Measurements from ENCODE around the gene ELP2. TPM values are rescaled to one million over a fixed set of nuclear protein-coding genes. Genes with fewer than 3 reads are reported as not detected.

ELP2 gene
- total and polyA plus RNA-seq, 2 of the 8 experiments (the other 6 are each of a cell fraction or from before 2014, with no cell fraction given): 55.8 to 165 TPM

DNA sequence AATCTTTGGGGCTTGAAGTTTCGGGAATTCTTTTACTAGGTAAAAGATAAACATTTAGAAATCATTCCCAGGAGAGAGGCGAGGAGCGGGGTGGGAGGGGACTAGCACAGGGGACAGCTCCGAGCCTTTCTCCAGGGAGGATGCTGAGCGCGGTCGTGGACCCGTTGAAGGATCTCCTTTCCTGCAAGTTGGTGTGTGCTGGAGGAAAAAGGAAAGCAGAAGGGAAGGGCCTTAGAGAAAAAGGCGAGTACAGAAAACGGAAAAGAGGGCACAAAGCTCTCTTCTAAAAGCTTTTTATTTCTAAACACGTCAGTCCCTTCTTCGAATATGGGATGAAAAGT, 1.2 kb upstream of the ELP2 start:
- Histone ChIP-seq H3K4me2 (ENCODE audit: insufficient read depth in 1 of 2, low read depth in 2 of 2, low read length in 2 of 2) (peak overlapping the region; percentile 85 to 100), H3K4me3 (ENCODE audit: extremely low read depth in 1 of 4, insufficient read depth in 2 of 4, low read depth in 3 of 4, low read length in 4 of 4) (peak overlapping the region; percentile 94 to 99 (median 95)), H4K20me1 (replicated peaks in 1 of 2; ENCODE audit: control insufficient read depth in 1 of 2, insufficient read depth in 2 of 2, low read length in 2 of 2) (peaks cover 12 to 28% of the 10 kb centered on the region in 2 experiments), H3K56ac (replicated peaks; ENCODE audit: insufficient read length, low read depth, low read length) (no peak overlapping the region), H2AK5ac (ENCODE audit: low read depth, low read length) (no peak overlapping the region), H3K23ac (ENCODE audit: insufficient read length) (no peak overlapping the region), H2BK20ac (ENCODE audit: low read length) (no peak overlapping the region), H4K8ac (ENCODE audit: extremely low read depth, insufficient read depth, low read length) (no peak overlapping the region), H3K4ac (replicated peaks; ENCODE audit: insufficient read length, low read depth, low read length) (no peak overlapping the region), H3K79me2 (ENCODE audit: control insufficient read depth in 1 of 2, insufficient read depth in 2 of 2, low read length in 2 of 2) (peaks cover 35 to 66% of the 10 kb centered on the region in 2 experiments), H3K9ac (replicated peaks in 1 of 4; ENCODE audit: extremely low read depth in 1 of 4, low read depth in 3 of 4, low read length in 3 of 4) (peak overlapping the region in 3 of 4 experiments; percentile 52 to 76 (median 60); a peak in 5 of 7 replicates), H3K9me3 (ENCODE audit: insufficient read depth in 2 of 2, low read depth in 1 of 2, low read length in 1 of 2) (no peaks in the 10 kb centered on the region), H2BK12ac (ENCODE audit: low read depth, low read length) (no peak overlapping the region), H3K27ac (ENCODE audit: low read depth, low read length) (no peak overlapping the region), H3K27me3 (replicated peaks in 1 of 4; ENCODE audit: control insufficient read depth in 3 of 4, extremely low read depth in 1 of 4, insufficient read depth in 3 of 4, low read length in 3 of 4) (0 out of 7 replicates have a peak, but pooled peaks cover 0 to 2% (median 0%) of the 10 kb centered on the region in 4 experiments), H3K4me1 (replicated peaks in 1 of 4; ENCODE audit: control insufficient read depth in 3 of 4, insufficient read depth in 4 of 4, low read length in 3 of 4) (peaks cover 0 to 6% (median 3%) of the 10 kb centered on the region in 4 experiments; a peak in 3 of 7 replicates), H3K79me1 (ENCODE audit: low read depth, low read length) (peaks cover 16% of the 10 kb centered on the region), H2BK120ac (replicated peaks; ENCODE audit: low read depth, low read length) (no peak overlapping the region), H3K14ac (ENCODE audit: insufficient read length) (no peak overlapping the region), H3K36me3 (ENCODE audit: control insufficient read depth in 2 of 4, insufficient read depth in 4 of 4, low read length in 3 of 4) (peaks cover 0 to 26% (median 7%) of the 10 kb centered on the region in 4 experiments; a peak in 4 of 8 replicates), H4K5ac (ENCODE audit: insufficient read length, low read depth, low read length) (no peak overlapping the region), H2BK15ac (ENCODE audit: low read length) (no peak overlapping the region), H3K23me2 (ENCODE audit: low read depth, low read length) (peaks cover 12% of the 10 kb centered on the region), H2BK5ac (ENCODE audit: low read depth, low read length) (no peak overlapping the region), H3K18ac (ENCODE audit: extremely low read depth, low read length) (0 out of 2 replicates have a peak overlapping the region, but pooled peaks have one; percentile 17), H2AFZ (ENCODE audit: low read length) (peak overlapping the region; percentile 3; the same call in 1 of the 2 replicates), H4K91ac (replicated peaks; ENCODE audit: insufficient read length, low read length) (no peak overlapping the region)
- CTCF ChIA-PET (ENCODE audit: partially characterized antibody): interaction anchor here (0.7 to 2.8 kb wide), 6 partner anchors 11 to 156 kb away, joined by 3 to 14 read pairs (median 4); no protein-coding TSS in a partner anchor
- POLR2A ChIA-PET (ENCODE audit: partially characterized antibody): interaction anchor here (0.8 to 2.5 kb wide), 8 partner anchors 9 to 156 kb away, joined by 3 to 16 read pairs (median 4); partner anchors contain the start of genes MOCOS and RMP24
- no peak for DNase-seq (ENCODE audit: low read depth in 1 of 2, low spot score in 2 of 2)
- FAIRE-seq: no peak
- 1% methylated on average over 9 of the region's 12 CpGs; no CpG with 5 or more reads in 1 of the 2 experiments for WGBS, 2 experiments (ENCODE audit: extremely low coverage in 1 of 2, insufficient coverage in 1 of 2, insufficient read length in 1 of 2, insufficient replicate concordance in 2 of 2, low coverage in 1 of 2, low lambda C conversion rate in 2 of 2, missing lambda C conversion rate in 1 of 2)
- TF ChIP-seq KDM1A (IDR thresholded peaks at IDR 0.05; ENCODE audit: borderline replicate concordance, low read length) (no peak), BACH1 (IDR thresholded peaks at IDR 0.05; ENCODE audit: low read length) (no peak), SUZ12 (IDR thresholded peaks at IDR 0.05; ENCODE audit: low read length) (no peak), TBP (IDR thresholded peaks at IDR 0.05; ENCODE audit: low read depth, low read length) (no peak), HDAC2 (IDR thresholded peaks at IDR 0.05; ENCODE audit: borderline replicate concordance in 1 of 2, low read depth in 2 of 2, low read length in 2 of 2) (no peak), HDAC6 (IDR thresholded peaks at IDR 0.05; ENCODE audit: low read depth, low read length) (no peak)
